Activated T-helper 9 cell treated with anti-CD3 and anti-CD28 coated beads, Interleukin-2, amount 50 U/mL, for 16 hours (primary cell): ENCODE measurements around the gene PRR36.

Experiments used
- DNase-seq: peaks from one replicate; pipeline ENCODE4 v3.0.0-alpha.2; 2020; ENCODE audit warnings: low read depth

The PRR36 gene

GRCh38 chr19:7845390-7846154 is 28.6 kb downstream of the PRR36 start:
- DNase-seq = no peak

GRCh38 chr19:7844951-7845350 is 29.2 kb downstream of the PRR36 start:
- no peak for DNase-seq

GRCh38 chr19:7844405-7844804 is 29.8 kb downstream of the PRR36 start:
- no peak for DNase-seq

- DNase-seq = no peak
These were observed 30.7 kb downstream of the PRR36 start for GRCh38 chr19:7843521-7843920.

- DNase-seq = no peak
These were observed 31.4 kb downstream of the PRR36 start for GRCh38 chr19:7842661-7843294.

GRCh38 chr19:7841751-7842660 is 32.2 kb downstream of the PRR36 start:
- DNase-seq = no peak

GRCh38 chr19:7840629-7841028 is 33.6 kb downstream of the PRR36 start:
- DNase-seq = no peak

- no peak for DNase-seq
These were observed 34.7 kb downstream of the PRR36 start for GRCh38 chr19:7839476-7839875.

GRCh38 chr19:7833225-7834099 is 40.7 kb downstream of the PRR36 start:
- DNase-seq = no peak

- DNase-seq = no peak
These were observed 41.4 kb downstream of the PRR36 start for GRCh38 chr19:7832781-7833180.

- no peak for DNase-seq
These were observed 42.2 kb downstream of the PRR36 start for GRCh38 chr19:7832009-7832408.

GRCh38 chr19:7831452-7831851 is 42.7 kb downstream of the PRR36 start:
- DNase-seq = no peak

GRCh38 chr19:7830823-7831222 is 43.4 kb downstream of the PRR36 start:
- DNase-seq = no peak

GRCh38 chr19:7830272-7830771 is 43.9 kb downstream of the PRR36 start:
- DNase-seq = no peak

- peak; percentile 100 for DNase-seq
These were observed 44.5 kb downstream of the PRR36 start, which contains the start of gene EVI5L for GRCh38 chr19:7829561-7830271. Gene EVI5L, plus strand, starts transcription at chr19:7830218. Its CDS starts 16,325 bp downstream, at chr19:7846543.

GRCh38 chr19:7829166-7829520 is 45.0 kb downstream of the PRR36 start:
- DNase-seq = no peak

GRCh38 chr19:7823686-7824301 is 50.4 kb downstream of the PRR36 start:
- DNase-seq = no peak

- no peak for DNase-seq
These were observed 51.2 kb downstream of the PRR36 start for GRCh38 chr19:7822910-7823515.

- no peak for DNase-seq
These were observed 53.6 kb downstream of the PRR36 start for GRCh38 chr19:7820588-7820987.

GRCh38 chr19:7819337-7819736 is 54.9 kb downstream of the PRR36 start:
- DNase-seq = no peak
